ENCODE results near the gene CDX1. TPM values are rescaled to one million over a fixed set of nuclear protein-coding genes. Genes with fewer than 3 reads are reported as not detected.

CDX1 gene
- total RNA-seq, 1 experiment from 2014 or later, result 1.8 TPM

DNA sequence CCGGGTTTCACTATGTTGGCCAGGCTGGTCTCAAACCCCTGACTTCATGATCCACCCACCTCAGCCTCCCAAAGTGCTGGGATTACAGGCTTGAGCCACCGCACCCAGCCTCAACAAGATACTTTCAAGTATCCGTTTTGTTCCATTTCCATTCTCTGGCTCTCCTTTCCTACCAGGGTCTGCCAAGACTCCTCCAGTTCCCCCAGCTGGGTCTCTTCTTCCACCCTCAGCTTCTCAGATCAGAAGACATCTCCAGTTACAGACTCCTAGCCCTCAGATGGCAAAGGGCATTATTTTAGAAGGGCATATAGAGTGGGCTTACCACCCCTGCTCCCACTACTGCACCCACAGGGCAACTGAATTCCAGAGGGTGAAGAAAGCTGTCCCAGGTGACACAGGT, 9.4 kb upstream of the CDX1 start:
- Histone ChIP-seq H3K27me3 (replicated peaks) (no peaks in the 10 kb centered on the region), H3K36me3 (peaks cover 21% of the 10 kb centered on the region), H3K9me3 (replicated peaks) (no peaks in the 10 kb centered on the region), H3K4me1 (replicated peaks) (peaks cover 94% of the 10 kb centered on the region), H3K27ac (no peak overlapping the region), H3K4me3 (no peak overlapping the region)
- peak in 1 of 2 experiments; percentile 28 for DNase-seq (ENCODE audit: low read depth in 1 of 2, low spot score in 2 of 2)

DNA sequence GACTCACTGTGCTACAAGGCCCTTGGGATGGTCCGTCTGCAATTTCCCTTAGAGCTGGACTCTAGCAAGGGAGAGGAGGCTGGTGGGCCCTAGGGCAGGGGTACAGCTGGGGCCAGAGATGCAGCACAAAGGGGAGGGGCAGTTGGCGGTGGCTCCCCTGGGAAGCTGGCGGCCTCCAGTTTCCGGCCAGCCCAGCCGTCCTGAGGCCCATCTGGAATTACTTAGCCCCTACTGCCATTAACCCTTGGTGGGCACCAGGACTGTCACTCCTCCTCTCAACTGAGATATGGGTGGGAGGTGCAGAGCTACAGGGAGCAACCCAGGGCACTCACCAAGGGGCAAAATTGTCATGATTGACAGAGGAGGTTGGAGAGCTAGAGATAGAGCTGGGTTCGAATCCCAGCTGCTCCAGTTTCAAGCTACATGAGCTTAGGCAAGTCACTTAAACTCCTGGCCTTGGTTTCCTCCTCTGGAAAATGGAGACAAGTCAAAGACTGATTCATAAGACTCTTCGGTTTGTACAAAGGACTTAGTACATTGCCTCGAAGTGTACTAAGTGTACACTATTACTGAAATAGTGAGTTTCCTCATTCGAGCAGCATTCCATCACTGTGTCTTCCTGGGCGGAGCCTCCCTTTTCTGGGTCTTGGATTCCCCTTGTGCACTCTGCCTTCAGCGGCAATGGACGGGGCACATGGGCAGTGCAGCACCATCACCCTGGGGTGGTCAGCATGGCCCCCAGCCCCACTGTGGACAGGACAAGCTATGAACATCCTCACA, 8.2 kb upstream of the CDX1 start:
- H3K36me3 ChIP-seq, result peaks cover 9% of the 10 kb centered on the region
- H3K27me3 ChIP-seq (replicated peaks), result no peaks in the 10 kb centered on the region
- H3K9me3 ChIP-seq (replicated peaks), result no peaks in the 10 kb centered on the region
- DNase-seq (ENCODE audit: low read depth in 1 of 2, low spot score in 2 of 2), result peak; percentile 79 to 83
- H3K4me1 ChIP-seq (replicated peaks), result peaks cover 84% of the 10 kb centered on the region
- H3K4me3 ChIP-seq, result no peak overlapping the region
- peak overlapping the region; percentile 36 for H3K27ac ChIP-seq

DNA sequence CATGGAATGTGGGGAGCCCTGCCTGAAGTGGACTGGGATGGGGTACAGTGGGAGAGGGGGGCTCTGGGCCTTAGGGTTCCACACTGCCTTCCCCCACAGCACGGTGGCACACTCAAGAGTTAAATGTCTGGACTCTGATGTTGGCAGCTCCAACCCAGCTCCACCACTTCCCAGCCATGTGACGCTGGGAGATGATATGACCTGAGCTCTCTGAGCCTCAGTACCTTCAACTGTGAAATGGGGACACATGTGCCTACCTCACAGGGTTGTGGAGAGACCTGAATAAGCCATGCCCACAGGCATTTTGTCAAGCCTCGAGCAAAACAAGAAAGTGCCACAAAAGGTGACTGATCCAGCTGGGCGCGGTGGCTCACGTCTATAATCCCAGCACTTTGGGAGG, 7.5 kb upstream of the CDX1 start:
- Histone ChIP-seq H3K27me3 (replicated peaks) (no peaks in the 10 kb centered on the region), H3K4me3 (no peak overlapping the region), H3K9me3 (replicated peaks) (no peaks in the 10 kb centered on the region), H3K36me3 (peaks cover 2% of the 10 kb centered on the region), H3K4me1 (replicated peaks) (peaks cover 77% of the 10 kb centered on the region), H3K27ac (peak overlapping the region; percentile 36)
- DNase-seq (ENCODE audit: low read depth in 1 of 2, low spot score in 2 of 2), result no peak

DNA sequence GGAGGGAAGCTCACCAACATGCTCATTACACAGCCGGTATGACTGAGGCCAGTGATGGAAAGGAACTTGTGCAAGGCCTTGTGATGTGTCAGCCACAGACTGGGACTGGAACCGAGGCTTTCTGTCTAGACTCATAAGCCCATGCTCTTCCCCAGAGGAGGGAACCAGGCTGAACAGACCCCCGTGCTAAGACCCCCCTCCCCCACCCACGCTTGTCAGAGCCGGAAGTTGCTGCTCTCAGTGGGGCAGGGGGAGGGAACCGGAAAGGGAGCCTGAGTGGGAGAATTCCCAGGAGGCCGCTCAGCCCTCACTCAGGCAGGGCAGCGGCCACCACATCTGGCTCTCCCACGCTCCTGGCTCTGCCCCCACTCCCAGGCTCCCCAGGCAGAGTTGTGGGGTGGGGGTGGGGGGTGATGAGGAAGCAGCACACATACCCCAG, 6.8 kb upstream of the CDX1 start:
- H3K4me1 ChIP-seq (replicated peaks), result peaks cover 70% of the 10 kb centered on the region
- H3K4me3 ChIP-seq, result no peak overlapping the region
- DNase-seq (ENCODE audit: low read depth in 1 of 2, low spot score in 2 of 2), result peak; percentile 79 to 84
- no peaks in the 10 kb centered on the region for H3K9me3 ChIP-seq (replicated peaks)
- H3K36me3 ChIP-seq, result no peaks in the 10 kb centered on the region; the same call in 1 of the 2 replicates
- H3K27ac ChIP-seq, result peak overlapping the region; percentile 40
- no peaks in the 10 kb centered on the region for H3K27me3 ChIP-seq (replicated peaks)

DNA sequence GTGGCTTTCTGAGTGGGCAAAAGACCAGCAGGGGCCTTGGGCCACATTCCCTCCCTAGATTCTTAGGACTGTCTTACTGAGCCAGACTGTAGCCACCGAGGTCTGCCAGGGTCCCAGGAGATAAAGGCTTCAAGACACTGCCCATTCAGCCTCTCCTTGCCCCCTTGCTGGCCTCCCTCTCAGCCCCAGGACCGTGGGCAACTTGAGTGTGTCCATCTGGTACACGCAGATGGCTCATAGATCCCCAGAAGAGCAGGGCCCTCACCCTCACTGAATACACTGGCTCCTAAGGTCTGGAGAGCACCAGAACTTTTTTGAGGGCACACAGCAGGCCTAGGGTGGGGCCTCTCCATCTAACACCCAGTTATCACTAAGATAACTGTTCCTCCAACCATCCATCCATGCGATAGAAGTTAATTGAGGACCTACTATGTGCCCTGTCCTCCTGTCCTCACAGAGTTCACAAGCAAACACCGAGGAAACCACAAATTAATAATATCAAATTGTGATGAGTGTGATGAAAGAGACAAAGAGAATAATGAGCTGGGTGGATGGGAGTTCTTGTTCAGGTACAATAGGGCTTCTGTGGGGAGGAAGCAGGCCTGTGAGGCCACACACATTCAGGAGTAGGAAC, 6.0 kb upstream of the CDX1 start:
- H3K4me1 ChIP-seq (replicated peaks), result peaks cover 62% of the 10 kb centered on the region
- H3K27ac ChIP-seq, result peak overlapping the region; percentile 40
- no peaks in the 10 kb centered on the region for H3K36me3 ChIP-seq
- no peaks in the 10 kb centered on the region for H3K27me3 ChIP-seq (replicated peaks)
- peak in 1 of 2 experiments; percentile 33 for DNase-seq (ENCODE audit: low read depth in 1 of 2, low spot score in 2 of 2)
- no peak overlapping the region for H3K4me3 ChIP-seq
- H3K9me3 ChIP-seq (replicated peaks), result no peaks in the 10 kb centered on the region

DNA sequence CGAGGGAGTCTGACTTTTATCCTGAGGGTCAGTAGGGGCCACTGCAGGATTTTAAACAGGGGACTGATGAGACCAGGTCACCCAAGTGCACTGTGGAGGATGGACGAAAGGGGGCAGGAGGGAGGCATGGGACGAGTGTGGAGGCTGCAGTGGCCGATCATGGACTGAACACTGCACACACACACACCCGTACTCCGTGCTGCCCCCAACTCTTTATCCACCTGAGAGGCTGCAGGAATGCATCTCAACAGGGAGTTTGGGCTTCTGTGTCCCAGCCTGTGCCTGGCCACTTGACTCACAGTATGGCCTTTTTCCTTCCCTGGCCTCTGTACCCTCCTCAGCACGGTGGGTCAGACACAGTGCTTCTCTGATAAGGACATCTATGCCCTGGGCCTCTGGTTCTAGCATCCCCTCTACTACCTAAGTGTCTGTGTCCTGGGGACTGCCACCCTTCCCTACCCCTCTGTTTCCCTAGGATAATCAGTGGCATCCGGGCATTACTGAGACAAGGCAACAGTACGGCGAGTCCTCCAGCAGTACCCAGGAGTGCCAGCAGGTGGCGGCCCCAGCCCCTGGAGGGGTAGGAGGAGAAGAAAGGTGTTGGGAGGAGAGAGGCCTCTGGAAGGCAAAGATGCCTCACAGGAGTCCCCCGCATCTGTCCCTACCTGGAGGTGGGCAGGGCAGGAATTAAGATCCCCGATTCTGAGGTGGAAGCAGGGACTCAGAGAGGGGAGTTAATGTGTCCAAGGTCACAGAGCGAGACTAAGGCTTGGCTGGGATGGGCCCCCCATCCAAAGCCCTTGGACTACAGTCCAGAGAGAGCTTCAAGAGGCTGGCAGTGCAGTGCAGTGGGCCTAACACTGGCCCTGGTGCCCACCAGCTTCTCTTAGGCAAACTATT, 5.1 kb upstream of the CDX1 start:
- H3K9me3 ChIP-seq (replicated peaks), result no peaks in the 10 kb centered on the region
- no peak overlapping the region for H3K27ac ChIP-seq
- peaks cover 53% of the 10 kb centered on the region for H3K4me1 ChIP-seq (replicated peaks)
- H3K27me3 ChIP-seq (replicated peaks), result no peaks in the 10 kb centered on the region
- no peaks in the 10 kb centered on the region for H3K36me3 ChIP-seq
- H3K4me3 ChIP-seq, result no peak overlapping the region
- peak; percentile 90 to 94 for DNase-seq (ENCODE audit: low read depth in 1 of 2, low spot score in 2 of 2)

DNA sequence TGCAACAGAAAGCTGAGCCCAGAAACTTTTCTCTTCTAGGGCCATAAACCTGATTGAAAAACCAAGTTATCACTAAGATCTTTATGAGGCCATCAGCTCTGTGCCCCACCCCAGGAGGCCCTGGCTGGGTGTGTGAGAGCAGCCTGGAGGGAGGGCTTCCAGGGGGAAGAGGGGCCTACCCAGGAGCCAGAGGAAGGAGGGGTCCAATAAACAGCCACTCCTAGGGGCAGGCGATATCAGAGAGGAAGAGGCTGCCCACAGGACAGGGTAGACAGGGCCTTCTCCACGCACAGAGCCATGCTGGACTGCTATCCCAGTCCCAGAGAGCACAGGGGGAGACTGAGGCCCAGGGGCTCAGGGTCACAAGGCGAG, 4.5 kb upstream of the CDX1 start:
- Histone ChIP-seq H3K9me3 (replicated peaks) (no peaks in the 10 kb centered on the region), H3K4me1 (replicated peaks) (peaks cover 52% of the 10 kb centered on the region), H3K27ac (no peak overlapping the region), H3K36me3 (no peaks in the 10 kb centered on the region), H3K27me3 (replicated peaks) (no peaks in the 10 kb centered on the region), H3K4me3 (no peak overlapping the region)
- DNase-seq (ENCODE audit: low read depth in 1 of 2, low spot score in 2 of 2), result no peak

DNA sequence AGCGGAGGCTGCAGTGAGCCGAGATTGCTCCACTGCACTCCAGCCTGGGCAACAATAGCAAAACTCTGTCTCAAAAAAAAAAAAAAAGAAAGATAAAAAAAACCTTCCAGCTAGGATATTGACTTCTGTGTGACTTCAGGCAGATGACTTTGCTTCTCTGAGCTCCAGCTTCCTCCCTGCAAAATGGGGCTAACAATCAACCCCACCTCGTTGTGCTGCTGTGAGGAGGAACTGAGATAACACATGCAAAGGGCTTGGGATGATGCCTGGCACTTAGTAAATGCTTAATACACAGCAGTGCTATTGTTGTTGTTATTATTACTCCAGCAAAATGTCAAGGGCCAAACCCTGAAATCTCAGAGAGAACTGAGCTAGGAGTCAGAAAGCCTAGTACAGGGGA, 3.5 kb upstream of the CDX1 start:
- Histone ChIP-seq H3K4me3 (no peak overlapping the region), H3K27me3 (replicated peaks) (no peaks in the 10 kb centered on the region), H3K27ac (no peak overlapping the region), H3K9me3 (replicated peaks) (no peaks in the 10 kb centered on the region), H3K4me1 (replicated peaks) (peaks cover 43% of the 10 kb centered on the region), H3K36me3 (no peaks in the 10 kb centered on the region)
- no peak for DNase-seq (ENCODE audit: low read depth in 1 of 2, low spot score in 2 of 2)

DNA sequence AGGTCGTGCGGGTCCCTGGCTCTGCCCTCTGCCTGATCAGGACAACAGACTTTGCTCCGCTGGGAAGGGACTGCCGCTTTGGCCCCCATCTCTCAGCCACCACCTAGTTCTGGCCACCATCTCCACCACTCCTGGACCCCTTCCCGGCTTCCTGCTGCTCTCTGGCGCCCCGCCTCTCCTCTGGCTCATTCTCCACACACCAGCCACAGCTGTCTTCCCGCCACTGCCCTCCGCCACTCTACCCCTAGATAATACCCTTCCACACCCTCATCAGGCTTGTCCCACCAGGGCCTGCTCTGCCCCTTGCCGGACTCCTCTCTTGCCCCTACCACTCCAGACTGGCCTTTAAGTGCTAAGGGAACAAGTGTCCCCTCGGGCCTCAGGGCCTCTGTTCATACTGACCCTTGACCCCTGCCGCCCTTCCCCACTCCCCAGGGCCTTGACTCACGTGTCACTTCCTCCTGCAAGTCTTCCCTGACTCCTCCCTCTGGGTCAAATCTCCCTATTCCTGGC, 3.0 kb upstream of the CDX1 start:
- Histone ChIP-seq H3K4me1 (replicated peaks) (peaks cover 37% of the 10 kb centered on the region), H3K36me3 (no peaks in the 10 kb centered on the region), H3K27ac (no peak overlapping the region), H3K4me3 (no peak overlapping the region), H3K9me3 (replicated peaks) (no peaks in the 10 kb centered on the region), H3K27me3 (replicated peaks) (no peaks in the 10 kb centered on the region)
- DNase-seq (ENCODE audit: low read depth in 1 of 2, low spot score in 2 of 2), result no peak

DNA sequence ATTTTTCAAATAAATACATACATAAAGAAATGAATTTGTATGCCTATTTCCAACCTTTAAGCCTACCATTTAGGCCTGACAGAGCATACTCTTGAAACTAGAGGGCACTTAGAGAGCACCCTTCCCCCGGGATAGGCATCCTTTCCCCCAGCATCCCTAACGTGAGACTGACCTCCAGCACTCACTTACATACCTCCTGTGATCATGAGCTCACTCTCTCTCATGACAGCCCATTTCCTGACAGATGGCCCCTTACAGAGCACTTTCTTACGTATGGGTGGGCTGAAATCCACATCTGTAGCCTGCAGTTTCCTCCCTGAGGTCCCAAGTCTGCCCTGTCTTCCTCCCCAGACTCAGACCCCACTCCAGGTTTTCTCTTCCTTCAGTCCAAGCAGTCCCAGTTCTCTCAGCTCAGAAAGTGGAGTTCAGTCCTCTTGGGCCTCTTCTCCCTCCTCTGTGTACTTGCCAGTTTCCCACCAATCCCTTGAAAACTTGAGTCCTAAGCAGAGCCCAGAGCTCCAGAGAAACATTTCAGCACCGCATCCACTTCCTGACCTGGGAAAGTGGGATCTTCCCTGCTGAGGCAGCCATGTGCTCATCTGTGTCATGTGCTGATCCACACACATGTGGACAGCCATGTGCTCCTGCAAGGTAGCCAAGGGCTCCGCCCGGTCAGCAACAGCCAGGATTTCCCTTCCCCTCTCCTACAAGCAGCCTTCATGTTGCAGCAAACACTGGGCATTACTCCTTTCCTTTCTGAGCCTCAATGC, 2.2 kb upstream of the CDX1 start:
- Histone ChIP-seq H3K9me3 (replicated peaks) (no peaks in the 10 kb centered on the region), H3K27me3 (replicated peaks) (no peaks in the 10 kb centered on the region), H3K4me3 (no peak overlapping the region), H3K36me3 (no peaks in the 10 kb centered on the region), H3K27ac (no peak overlapping the region), H3K4me1 (replicated peaks) (peaks cover 30% of the 10 kb centered on the region)
- no peak for DNase-seq (ENCODE audit: low read depth in 1 of 2, low spot score in 2 of 2)

DNA sequence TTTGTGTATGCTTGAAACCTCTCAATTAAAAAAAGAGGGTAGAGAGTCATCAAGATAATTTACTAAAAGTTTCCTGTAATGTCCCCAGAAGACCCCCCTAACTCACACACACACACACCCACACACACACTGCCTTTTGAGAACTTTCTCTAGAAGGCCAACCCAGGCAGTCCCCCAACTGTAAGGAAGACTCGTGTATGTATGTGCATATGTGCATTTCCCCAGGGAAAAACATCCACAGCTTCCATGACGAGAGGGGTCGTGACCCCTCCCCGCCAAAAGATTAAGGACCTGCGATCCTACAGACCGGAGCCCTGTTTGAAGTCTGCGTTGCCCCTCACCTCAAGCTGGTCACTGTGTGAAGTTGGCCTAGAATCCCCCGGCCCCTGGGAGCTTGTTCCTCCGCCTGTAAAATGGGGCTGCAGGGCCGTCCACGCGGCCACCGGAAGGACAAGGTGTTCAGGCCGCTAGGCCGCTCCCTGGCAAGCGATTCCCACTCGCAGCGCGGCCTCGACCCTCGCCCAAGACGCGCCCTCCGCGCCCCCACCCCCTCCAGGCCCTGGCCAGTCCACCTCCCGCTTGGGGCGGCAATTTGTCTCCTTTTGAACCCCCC, 435 bp upstream of the CDX1 start:
- no peaks in the 10 kb centered on the region for H3K27me3 ChIP-seq (replicated peaks)
- H3K27ac ChIP-seq, result no peak overlapping the region
- H3K4me3 ChIP-seq, result no peak overlapping the region
- no peak for DNase-seq (ENCODE audit: low read depth in 1 of 2, low spot score in 2 of 2)
- peaks cover 12% of the 10 kb centered on the region for H3K4me1 ChIP-seq (replicated peaks)
- no peaks in the 10 kb centered on the region for H3K36me3 ChIP-seq
- H3K9me3 ChIP-seq (replicated peaks), result no peaks in the 10 kb centered on the region

DNA sequence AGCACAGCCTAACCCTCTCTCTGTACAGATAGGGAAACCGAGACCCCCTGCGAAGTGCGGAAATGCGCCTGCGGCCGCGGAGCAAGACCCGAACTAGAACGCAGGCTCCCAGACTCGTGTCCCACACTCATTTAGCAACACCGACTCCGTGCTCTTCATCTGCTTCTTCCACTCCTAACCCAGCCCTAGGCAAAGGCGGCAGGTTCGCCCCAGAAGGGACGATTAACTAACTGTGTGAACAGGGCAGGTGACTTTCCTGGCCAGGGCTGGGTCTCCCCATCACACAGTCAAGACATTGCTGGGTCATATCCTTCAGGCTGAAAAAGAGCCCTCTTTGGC, 903 bp downstream of the CDX1 start:
- Histone ChIP-seq H3K36me3 (no peaks in the 10 kb centered on the region), H3K27me3 (replicated peaks) (no peaks in the 10 kb centered on the region), H3K9me3 (replicated peaks) (no peaks in the 10 kb centered on the region), H3K4me1 (replicated peaks) (no peaks in the 10 kb centered on the region), H3K4me3 (no peak overlapping the region), H3K27ac (no peak overlapping the region)
- DNase-seq (ENCODE audit: low read depth in 1 of 2, low spot score in 2 of 2), result no peak

DNA sequence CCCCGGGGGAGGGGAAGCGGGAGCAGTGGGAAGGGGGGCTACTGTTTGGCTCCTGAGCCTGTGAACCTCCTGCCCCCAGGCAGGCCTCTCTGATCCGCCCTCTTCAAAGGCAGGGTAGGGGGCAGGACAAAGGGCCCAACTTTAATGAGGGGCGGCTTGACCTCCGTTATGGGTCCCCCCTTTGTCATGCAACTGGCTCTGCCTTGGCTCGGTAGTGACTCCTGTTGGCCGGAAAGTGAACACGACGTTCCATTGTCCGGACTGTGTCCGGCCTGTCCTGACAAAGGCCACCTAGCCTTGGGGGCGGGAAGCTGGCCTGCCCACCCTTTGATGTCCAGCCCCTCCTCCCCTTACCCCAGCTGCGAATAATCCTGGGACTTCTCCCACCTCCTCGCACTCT, 1.3 kb downstream of the CDX1 start:
- no peak overlapping the region for H3K4me3 ChIP-seq
- H3K27ac ChIP-seq, result no peak overlapping the region
- H3K27me3 ChIP-seq (replicated peaks), result no peaks in the 10 kb centered on the region
- H3K4me1 ChIP-seq (replicated peaks), result no peaks in the 10 kb centered on the region
- no peaks in the 10 kb centered on the region for H3K9me3 ChIP-seq (replicated peaks)
- H3K36me3 ChIP-seq, result no peaks in the 10 kb centered on the region
- no peak for DNase-seq (ENCODE audit: low read depth in 1 of 2, low spot score in 2 of 2)
